Activated gamma-delta T cell treated with anti-CD3 and anti-CD28 coated beads, Interleukin-2, amount 50 U/mL, for 16 hours (primary cell): ENCODE results near the gene SLC26A6.

Experiments
- DNase-seq: peaks from one replicate; pipeline ENCODE4 v3.0.0-alpha.2; 2020; ENCODE audit warnings: low read depth

SLC26A6 gene

GRCh38 chr3:48599077-48599501 is 36.2 kb downstream of the SLC26A6 start:
- DNase-seq = no peak

GRCh38 chr3:48598323-48599076 is 36.8 kb downstream of the SLC26A6 start:
- DNase-seq = no peak

DNA sequence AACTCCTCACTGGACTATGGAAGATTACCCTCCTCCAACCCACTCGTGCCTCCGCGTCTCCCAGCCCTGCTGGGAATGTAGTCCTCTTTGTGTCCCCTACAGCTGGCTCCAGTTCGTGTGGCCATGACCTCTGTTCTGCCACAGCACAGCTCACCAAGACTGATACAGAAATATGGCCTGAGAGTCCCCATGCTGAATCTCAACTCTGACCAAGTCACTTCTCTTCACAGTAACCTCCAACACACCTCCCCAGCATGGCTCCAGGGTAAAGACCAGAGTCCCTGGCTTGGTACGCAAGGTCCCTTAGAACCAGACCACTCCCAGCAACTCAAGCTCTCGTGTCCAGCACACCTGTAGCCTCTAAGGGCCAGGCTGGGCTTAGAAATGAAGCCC is 37.9 kb downstream of the SLC26A6 start:
- DNase-seq = no peak

DNA sequence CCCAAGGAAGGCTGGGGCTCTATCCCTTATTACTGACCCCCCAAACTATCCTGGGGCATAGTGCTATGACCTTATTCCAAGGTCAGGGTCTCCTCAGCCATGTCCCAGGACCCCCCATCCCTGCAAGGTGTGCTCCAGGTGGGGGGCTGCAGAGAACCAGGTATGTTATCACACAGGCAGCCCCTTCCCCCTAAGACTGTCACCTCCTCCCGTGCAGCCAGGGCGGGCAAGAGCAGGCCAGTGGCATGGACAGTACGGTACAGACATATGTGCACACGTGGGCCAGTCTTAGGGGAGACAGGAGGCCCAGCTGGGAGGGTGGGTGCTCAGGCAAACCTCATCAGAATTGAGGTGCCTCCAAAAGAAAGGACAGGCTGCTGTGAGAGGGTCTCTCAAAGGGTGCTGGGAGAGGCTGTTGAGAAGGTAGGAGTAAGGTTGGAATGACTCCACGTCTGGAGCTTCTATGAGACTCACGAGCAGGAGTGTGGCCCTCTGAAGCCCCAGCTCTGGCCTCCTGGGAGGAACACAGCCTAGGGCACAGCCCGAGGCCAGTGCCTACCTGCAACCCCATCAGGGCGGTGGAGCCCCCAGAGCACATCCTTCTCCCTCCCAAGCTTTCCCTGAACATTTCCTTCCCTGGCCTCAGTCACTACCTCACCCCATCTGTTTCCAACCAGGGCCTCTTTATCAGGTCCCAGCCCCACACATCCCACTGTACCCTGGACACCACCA is 38.4 kb downstream of the SLC26A6 start:
- no peak for DNase-seq

DNA sequence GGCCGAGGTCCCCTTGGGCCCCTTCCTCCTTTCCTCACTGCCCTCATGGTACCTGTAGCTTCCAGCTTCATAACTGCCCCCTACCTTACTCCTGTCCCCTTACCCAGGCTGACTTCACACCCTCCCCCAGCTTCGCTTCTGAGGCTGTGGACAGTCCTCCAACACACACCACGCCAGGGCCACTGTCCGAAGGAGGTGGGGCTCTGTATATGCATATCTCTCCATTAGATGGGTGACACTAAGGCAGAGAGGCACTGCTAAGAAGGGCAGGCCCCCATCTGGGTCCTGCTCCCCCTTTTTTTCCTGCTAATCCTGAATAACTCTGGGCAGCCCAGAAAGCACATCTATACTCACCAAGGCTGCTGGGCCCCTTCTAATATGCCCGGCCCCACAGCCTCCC is 39.1 kb downstream of the SLC26A6 start:
- no peak for DNase-seq

DNA sequence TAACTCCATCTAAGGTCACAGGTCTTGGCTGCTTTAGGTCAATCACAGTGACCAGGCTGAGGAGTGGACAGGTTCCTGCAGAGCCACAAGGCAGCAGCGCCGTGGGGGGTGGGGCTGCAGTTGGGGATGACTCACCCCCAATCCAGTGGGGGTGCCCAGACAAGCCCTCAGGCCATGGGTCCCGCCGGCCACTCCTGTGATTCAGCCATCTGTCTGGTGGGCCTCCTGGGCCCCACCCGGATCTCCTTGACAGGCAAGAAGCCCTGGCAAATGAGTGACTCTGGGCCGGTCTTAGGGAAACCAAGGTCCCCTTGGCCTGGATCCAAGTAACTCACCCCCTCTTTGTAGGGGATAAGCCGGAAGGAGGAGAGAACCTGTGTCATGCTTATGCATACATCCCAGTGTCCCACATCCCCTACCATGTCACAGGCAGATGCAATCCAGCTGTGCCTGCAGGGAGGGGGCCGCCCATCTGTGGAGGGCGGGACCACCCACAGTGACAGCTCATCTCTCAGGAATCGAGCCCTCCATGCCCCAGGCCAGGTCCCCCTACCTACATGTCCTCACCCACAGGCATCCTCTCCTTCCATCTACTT is 39.6 kb downstream of the SLC26A6 start:
- no peak for DNase-seq

- DNase-seq = no peak
These were observed 40.2 kb downstream of the SLC26A6 start, which contains the start of gene COL7A1 for GRCh38 chr3:48595075-48595525. Gene COL7A1 (minus strand): TSS chr3:48595329. CDS start chr3:48595159, 170 bp downstream.

DNA sequence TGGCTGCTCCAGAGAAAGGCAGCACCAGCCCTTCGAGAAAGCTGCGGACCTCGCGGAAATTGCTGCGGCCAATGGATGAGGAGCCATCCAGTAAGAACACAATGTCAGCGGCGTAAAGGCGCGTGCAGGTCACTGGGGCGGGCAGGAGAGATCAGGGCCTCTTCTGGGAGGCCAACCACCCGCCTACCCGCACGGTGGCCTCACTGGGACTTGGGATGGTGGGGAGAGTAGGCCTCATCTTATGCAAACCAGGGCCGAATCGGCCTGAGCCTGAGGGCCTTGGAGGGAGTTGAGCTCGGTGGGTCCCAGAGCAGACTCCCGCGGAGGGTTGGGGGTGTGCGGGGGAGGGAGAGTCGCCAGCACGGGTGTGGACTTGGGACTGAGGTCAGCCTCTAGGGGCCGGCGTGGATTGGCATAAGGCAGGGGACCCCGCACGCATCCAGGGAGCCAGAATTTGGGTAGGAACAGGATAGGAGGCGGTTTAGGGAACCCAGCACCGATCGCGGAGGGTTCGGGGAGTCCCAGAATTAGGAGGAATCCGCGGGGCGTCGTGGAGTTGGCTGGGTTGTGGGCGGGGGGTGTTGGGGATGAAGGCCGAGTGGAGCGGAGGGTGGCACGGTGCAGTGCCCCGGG is 40.7 kb downstream of the SLC26A6 start:
- no peak for DNase-seq

DNA sequence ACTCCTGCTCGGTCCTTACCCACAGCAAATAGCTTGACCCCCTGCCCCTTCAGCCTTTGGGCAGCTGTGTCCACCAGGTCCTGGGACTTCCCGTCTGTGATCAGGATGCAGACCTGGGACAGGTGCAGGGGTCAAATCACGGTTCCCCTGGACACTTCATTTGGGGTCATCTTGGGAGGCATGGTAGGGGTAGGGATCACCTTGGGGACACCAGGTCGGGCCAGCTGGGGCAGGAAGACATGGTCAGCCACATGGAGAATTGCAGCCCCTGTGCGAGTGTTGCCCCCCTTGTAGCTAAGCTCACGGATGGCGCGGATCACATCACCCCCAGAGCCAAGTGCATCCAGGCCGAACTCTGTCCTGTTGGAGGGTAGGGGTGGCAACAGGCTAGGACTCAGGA is 41.9 kb downstream of the SLC26A6 start:
- DNase-seq = no peak

- no peak for DNase-seq
These were observed 42.7 kb downstream of the SLC26A6 start for GRCh38 chr3:48592519-48593087.

- DNase-seq = no peak
These were observed 43.3 kb downstream of the SLC26A6 start for GRCh38 chr3:48591886-48592518.

- DNase-seq = no peak
These were observed 43.8 kb downstream of the SLC26A6 start for GRCh38 chr3:48591436-48591835.

- DNase-seq = no peak
These were observed 47.0 kb downstream of the SLC26A6 start for GRCh38 chr3:48588230-48588629.

- no peak for DNase-seq
These were observed 47.6 kb downstream of the SLC26A6 start for GRCh38 chr3:48587686-48588085.

DNA sequence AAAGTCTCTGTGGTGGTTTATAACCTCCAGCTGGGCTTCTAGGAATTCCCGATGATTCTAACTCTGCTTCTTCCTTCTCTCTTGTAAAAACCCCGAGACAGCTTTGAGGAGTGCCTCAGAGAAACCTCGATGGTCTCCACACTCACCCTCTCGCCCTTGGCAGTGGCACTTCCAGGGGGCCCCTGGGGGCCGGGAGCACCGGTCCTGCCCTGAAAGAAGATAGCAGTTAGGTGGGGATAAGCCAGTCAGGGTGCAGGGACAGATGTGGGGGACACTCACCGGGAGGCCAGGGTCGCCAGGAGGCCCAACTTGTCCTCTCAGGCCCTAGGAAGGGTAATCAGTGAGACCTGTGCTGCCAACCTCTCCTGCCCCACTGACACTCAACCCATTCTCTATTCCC is 49.9 kb downstream of the SLC26A6 start:
- DNase-seq = no peak

DNA sequence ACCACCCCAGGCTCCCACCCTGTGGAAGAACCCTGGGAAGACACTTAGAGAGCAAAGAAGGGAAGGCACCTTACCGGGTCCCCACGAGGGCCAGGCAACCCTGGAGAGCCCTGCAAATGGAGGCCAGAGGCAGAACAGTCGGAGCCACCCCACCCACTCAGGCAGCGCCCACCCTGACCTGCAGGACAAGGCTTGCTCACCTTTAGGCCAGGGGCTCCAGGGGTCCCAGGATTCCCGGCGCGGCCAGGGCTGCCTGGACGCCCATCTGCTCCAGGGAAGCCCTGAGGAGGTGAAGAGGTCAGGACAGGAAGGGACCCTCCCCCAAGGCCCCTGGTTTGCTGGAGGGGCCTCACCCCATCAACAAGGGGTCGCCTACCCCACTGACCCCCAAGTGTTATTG is 50.4 kb downstream of the SLC26A6 start:
- no peak for DNase-seq

- DNase-seq = no peak
These were observed 53.4 kb downstream of the SLC26A6 start for GRCh38 chr3:48581621-48582481.

DNA sequence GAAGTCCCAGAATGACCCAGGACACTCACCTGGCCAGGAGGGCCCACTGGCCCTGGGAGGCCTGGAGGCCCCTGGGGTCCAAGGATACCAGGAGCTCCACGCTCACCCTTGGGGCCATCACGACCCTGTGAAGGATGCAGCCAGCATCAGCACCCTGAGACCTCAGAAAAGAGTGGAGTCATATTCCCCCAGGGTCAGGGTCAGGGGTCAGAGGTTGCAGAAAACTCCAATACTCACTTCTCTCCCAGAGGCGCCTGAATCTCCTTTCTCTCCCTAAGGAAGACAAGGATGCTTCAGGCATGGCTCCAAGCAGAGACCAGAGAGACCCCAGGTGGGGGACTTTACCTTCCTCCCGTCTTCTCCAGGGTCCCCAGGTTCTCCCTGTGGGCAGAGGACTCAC is 58.6 kb downstream of the SLC26A6 start:
- DNase-seq = no peak
